Prostate gland (tissue), 2 donors: ENCODE results near the gene CCDC149.

ENCODE experiments used
- CTCF ChIP-seq, 4 experiments: fragments of 200-600 bp in 2 of 4; fragments of 450-650 bp in 2 of 4; sonication (generic) in 2 of 4; IDR thresholded peaks; 1 replicate in 3 of 4; 2 replicates in 1 of 4; pipeline ENCODE4 v1.5.1; 2016 to 2019; ENCODE audit warnings: antibody characterized with exemption in 4 of 4, mild to moderate bottlenecking in 2 of 4, moderate library complexity in 2 of 4
- POLR2AphosphoS5 ChIP-seq: sonication (generic); formaldehyde crosslinking; IDR thresholded peaks from one replicate; pipeline ENCODE4 v1.6.1; 2017; ENCODE audit warnings: antibody characterized with exemption

GRCh38 chr4:24892278-24892677 lies 20.6 kb downstream of the CCDC149 start:
- TF ChIP-seq CTCF (IDR thresholded peaks at IDR 0.05) (no peak), POLR2AphosphoS5 (no peak)
